ENCODE results near the gene CARHSP1.
A peak's percentile ranks its signal among the peaks of the same experiment; 100 is the strongest.

Gene CARHSP1

GRCh38 chr16:8869212-8869987, 594 bp upstream of the CARHSP1 start:
- DNase-seq, result no peak

- DNase-seq, result peak; percentile 30
Observed at GRCh38 chr16:8867932-8868415, 832 bp downstream of the CARHSP1 start.

GRCh38 chr16:8867216-8867931, 1.4 kb downstream of the CARHSP1 start:
- DNase-seq, result no peak

GRCh38 chr16:8866884-8867215, 2.0 kb downstream of the CARHSP1 start:
- no peak for DNase-seq

- DNase-seq, result no peak
Observed at GRCh38 chr16:8866118-8866883, 2.5 kb downstream of the CARHSP1 start.

- DNase-seq, result no peak
Observed at GRCh38 chr16:8865145-8865882, 3.5 kb downstream of the CARHSP1 start.

- DNase-seq, result no peak
Observed at GRCh38 chr16:8864480-8865110, 4.2 kb downstream of the CARHSP1 start.

GRCh38 chr16:8863594-8864424, 5.0 kb downstream of the CARHSP1 start:
- no peak for DNase-seq

GRCh38 chr16:8862309-8863130, 6.3 kb downstream of the CARHSP1 start:
- no peak for DNase-seq

- DNase-seq, result no peak
Observed at GRCh38 chr16:8861563-8862308, 7.1 kb downstream of the CARHSP1 start.

GRCh38 chr16:8859913-8860881, 8.6 kb downstream of the CARHSP1 start:
- no peak for DNase-seq

GRCh38 chr16:8858994-8859912, 9.6 kb downstream of the CARHSP1 start:
- DNase-seq, result no peak

- DNase-seq, result no peak
Observed at GRCh38 chr16:8855972-8856371, 12.8 kb downstream of the CARHSP1 start.

- DNase-seq, result no peak
Observed at GRCh38 chr16:8855051-8855786, 13.6 kb downstream of the CARHSP1 start.

GRCh38 chr16:8854298-8854948, 14.4 kb downstream of the CARHSP1 start:
- DNase-seq, result no peak

- no peak for DNase-seq
Observed at GRCh38 chr16:8853611-8854010, 15.2 kb downstream of the CARHSP1 start.

Measured in activated CD4-positive, alpha-beta T cell treated with anti-CD3 and anti-CD28 coated beads for 1 hour (primary cell).